ENCODE measurements around the gene DBX2.
"Not testable (repeated sequence)": the region's sequence is repeated elsewhere in the genome, so short reads cannot be mapped to it uniquely, and the experiment has no call there.

The DBX2 gene

GRCh38 chr12:45008211-45008610, 42.7 kb downstream of the DBX2 start:
- no peak for DNase-seq

- no peak for DNase-seq
Observed at GRCh38 chr12:44999355-44999754, 51.5 kb downstream of the DBX2 start.

GRCh38 chr12:44993161-44993560, 57.7 kb downstream of the DBX2 start:
- no peak for DNase-seq

DNA sequence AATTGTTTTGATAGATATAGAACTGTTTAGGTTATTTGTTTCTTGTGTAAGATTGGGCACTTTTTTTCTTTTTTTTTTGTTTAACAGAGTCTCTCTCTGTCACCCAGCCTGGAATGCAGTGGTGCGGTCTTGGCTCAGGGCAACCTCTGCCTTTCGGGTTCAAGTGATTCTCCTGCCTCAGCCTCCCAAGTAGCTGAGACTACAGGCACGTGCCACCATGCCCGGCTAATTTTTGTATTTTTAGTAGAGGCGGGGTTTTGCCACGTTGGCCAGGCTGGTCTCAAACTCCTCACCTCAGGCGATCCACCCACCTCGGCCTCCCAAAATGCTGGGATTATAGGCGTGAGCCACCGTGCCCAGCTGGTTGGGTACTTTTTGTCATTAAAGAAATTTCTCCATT, 66.0 kb downstream of the DBX2 start:
- DNase-seq, result not testable (repeated sequence)

DNA sequence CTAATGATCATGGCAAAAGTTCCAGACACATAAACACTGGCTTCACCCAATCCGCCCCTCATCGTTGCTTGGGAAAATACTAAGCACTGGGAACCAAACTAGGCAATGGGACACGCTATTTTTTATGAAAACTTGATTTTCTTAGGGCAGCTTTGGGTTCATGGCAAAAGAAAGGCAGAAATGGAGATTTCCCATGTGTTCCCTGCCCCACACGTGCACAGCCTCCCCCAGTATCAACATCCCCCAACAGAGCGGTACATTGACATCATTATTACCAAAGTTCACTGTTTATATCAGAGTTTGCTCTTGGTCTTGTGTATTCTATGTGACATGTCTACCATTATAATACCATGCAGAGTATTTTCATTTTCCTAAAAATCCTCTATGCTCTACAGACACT, 71.0 kb downstream of the DBX2 start:
- no peak for DNase-seq

GRCh38 chr12:44976246-44976645, 74.7 kb downstream of the DBX2 start:
- DNase-seq, result no peak

DNA sequence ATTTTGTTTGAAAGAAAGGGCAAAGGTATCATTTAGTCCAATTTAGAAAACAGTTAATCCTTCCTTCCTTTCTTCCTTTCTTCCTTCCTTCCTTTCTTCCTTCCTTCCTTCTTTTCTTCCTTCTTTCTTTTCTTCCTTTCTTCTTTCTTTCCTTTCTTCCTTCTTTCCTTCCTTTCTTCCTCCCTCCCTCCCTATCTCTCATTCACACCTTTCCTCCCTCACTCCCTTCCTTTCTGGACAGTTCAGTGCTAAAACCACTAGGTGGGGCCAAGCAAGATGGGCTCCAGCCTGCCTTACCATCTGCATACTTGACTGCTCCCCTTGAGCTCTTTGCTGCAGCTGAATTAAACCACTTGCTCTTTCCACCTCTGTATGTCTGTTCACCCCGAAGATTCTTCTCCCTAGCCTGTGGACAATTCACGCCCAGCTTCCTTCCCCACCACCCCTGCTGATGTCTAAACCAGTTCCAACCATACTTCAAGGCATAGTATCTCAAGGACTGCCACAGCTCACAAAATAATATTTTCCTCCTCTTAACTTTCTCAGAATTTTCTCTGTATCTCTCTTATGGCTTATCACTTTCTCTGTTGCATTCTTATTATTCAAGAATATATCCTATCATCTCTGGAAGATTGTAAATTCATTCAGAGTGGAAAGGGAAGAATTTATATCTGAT, 78.0 kb downstream of the DBX2 start:
- no peak for DNase-seq

DNA sequence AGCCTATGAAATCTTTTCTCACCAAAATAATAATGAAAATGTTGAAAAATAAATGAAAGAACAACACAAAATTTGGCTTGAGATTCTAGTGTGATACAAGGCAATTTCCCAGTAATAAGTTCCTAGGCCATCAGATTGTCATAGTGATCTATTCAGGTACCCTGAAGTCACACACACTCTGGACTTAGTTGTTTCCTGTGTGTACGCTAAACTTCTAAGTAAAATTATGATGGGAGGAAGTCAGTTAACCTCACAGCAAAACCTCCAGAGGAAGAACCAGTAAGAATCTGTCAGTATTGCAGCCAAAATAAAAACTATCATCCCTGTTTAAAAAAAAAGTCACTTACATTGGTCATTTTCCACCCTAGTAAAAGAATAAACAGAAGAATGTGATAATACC, 81.9 kb downstream of the DBX2 start:
- no peak for DNase-seq
